Rectal smooth muscle tissue (tissue), 1 donor: ENCODE measurements around the gene TOMM20.
"Not testable (repeated sequence)": the region's sequence is repeated elsewhere in the genome, so short reads cannot be mapped to it uniquely, and the experiment has no call there.

Experiments used
- H3K27ac ChIP-seq: one replicate; pipeline ENCODE4 v1.7.0; 2013; ENCODE audit warnings: low read depth, low read length, inconsistent platforms
- H3K27me3 ChIP-seq: one replicate; pipeline ENCODE4 v1.7.0; 2013; ENCODE audit warnings: low read length; ENCODE audit not compliant: control insufficient read depth, insufficient read depth
- H3K36me3 ChIP-seq: one replicate; pipeline ENCODE4 v1.7.0; 2013; ENCODE audit warnings: low read length; ENCODE audit not compliant: control insufficient read depth, insufficient read depth
- H3K4me1 ChIP-seq: one replicate; pipeline ENCODE4 v1.7.0; 2013; ENCODE audit warnings: low read length; ENCODE audit not compliant: control insufficient read depth, insufficient read depth
- H3K4me3 ChIP-seq: one replicate; pipeline ENCODE4 v1.7.0; 2013; ENCODE audit warnings: low read length
- H3K9ac ChIP-seq: one replicate; pipeline ENCODE4 v1.7.0; 2013; ENCODE audit warnings: low read length

TOMM20 gene

GRCh38 chr1:235108185-235108593, 20.4 kb downstream of the TOMM20 start:
- Histone ChIP-seq H3K27ac (no peak overlapping the region), H3K36me3 (peaks cover 9% of the 10 kb centered on the region), H3K4me3 (no peak overlapping the region), H3K9ac (no peak overlapping the region), H3K27me3 (no peaks in the 10 kb centered on the region), H3K4me1 (no peaks in the 10 kb centered on the region)

- Histone ChIP-seq H3K9ac (no peak overlapping the region), H3K4me3 (no peak overlapping the region), H3K27me3 (no peaks in the 10 kb centered on the region), H3K4me1 (peaks cover 2% of the 10 kb centered on the region), H3K36me3 (peaks cover 7% of the 10 kb centered on the region), H3K27ac (no peak overlapping the region)
Observed at GRCh38 chr1:235107368-235108184, 21.1 kb downstream of the TOMM20 start.

- Histone ChIP-seq H3K27me3 (no peaks in the 10 kb centered on the region), H3K4me3 (no peak overlapping the region), H3K9ac (no peak overlapping the region), H3K4me1 (peaks cover 2% of the 10 kb centered on the region), H3K27ac (no peak overlapping the region), H3K36me3 (peaks cover 4% of the 10 kb centered on the region)
Observed at GRCh38 chr1:235106457-235106856, 22.2 kb downstream of the TOMM20 start.

- no peak overlapping the region for H3K27ac ChIP-seq
- H3K4me1 ChIP-seq: peaks cover 2% of the 10 kb centered on the region
- H3K27me3 ChIP-seq: no peaks in the 10 kb centered on the region
- no peak overlapping the region for H3K4me3 ChIP-seq
- H3K36me3 ChIP-seq: peaks cover 4% of the 10 kb centered on the region
- H3K9ac ChIP-seq: no peak overlapping the region
Observed at GRCh38 chr1:235105051-235106043, 23.3 kb downstream of the TOMM20 start.

GRCh38 chr1:235102993-235103411, 25.6 kb downstream of the TOMM20 start:
- Histone ChIP-seq H3K36me3 (no peaks in the 10 kb centered on the region), H3K27ac (no peak overlapping the region)

GRCh38 chr1:235102259-235102582, 26.4 kb downstream of the TOMM20 start:
- H3K27me3 ChIP-seq: no peaks in the 10 kb centered on the region
- peaks cover 2% of the 10 kb centered on the region for H3K4me1 ChIP-seq
- H3K9ac ChIP-seq: no peak overlapping the region
- H3K4me3 ChIP-seq: no peak overlapping the region
- H3K36me3 ChIP-seq: no peaks in the 10 kb centered on the region
- no peak overlapping the region for H3K27ac ChIP-seq

More at GRCh38 chr1:235102993-235103411, 25.6 kb downstream of the TOMM20 start:
- Histone ChIP-seq H3K4me3 (no peak overlapping the region), H3K27me3 (no peaks in the 10 kb centered on the region), H3K4me1 (peaks cover 2% of the 10 kb centered on the region), H3K9ac (no peak overlapping the region)

- no peak overlapping the region for H3K27ac ChIP-seq
- H3K36me3 ChIP-seq: no peaks in the 10 kb centered on the region
- H3K4me3 ChIP-seq: no peak overlapping the region
- no peak overlapping the region for H3K9ac ChIP-seq
- peaks cover 2% of the 10 kb centered on the region for H3K4me1 ChIP-seq
- H3K27me3 ChIP-seq: no peaks in the 10 kb centered on the region
Observed at GRCh38 chr1:235101558-235102258, 26.9 kb downstream of the TOMM20 start.

GRCh38 chr1:235100194-235100772, 28.4 kb downstream of the TOMM20 start:
- Histone ChIP-seq H3K9ac (no peak overlapping the region), H3K27me3 (no peaks in the 10 kb centered on the region), H3K4me3 (no peak overlapping the region), H3K27ac (no peak overlapping the region), H3K4me1 (peaks cover 2% of the 10 kb centered on the region), H3K36me3 (no peaks in the 10 kb centered on the region)

GRCh38 chr1:235098991-235099390, 29.6 kb downstream of the TOMM20 start:
- Histone ChIP-seq H3K27me3 (no peaks in the 10 kb centered on the region), H3K9ac (no peak overlapping the region), H3K4me1 (peaks cover 2% of the 10 kb centered on the region), H3K4me3 (no peak overlapping the region), H3K27ac (no peak overlapping the region), H3K36me3 (no peaks in the 10 kb centered on the region)

GRCh38 chr1:235098547-235098946, 30.1 kb downstream of the TOMM20 start:
- Histone ChIP-seq H3K4me3 (no peak overlapping the region), H3K9ac (no peak overlapping the region), H3K4me1 (peaks cover 3% of the 10 kb centered on the region), H3K27me3 (no peaks in the 10 kb centered on the region), H3K36me3 (no peaks in the 10 kb centered on the region), H3K27ac (no peak overlapping the region)

GRCh38 chr1:235097501-235097900, 31.1 kb downstream of the TOMM20 start:
- H3K27me3 ChIP-seq, H3K27ac ChIP-seq, H3K4me1 ChIP-seq, H3K4me3 ChIP-seq, H3K9ac ChIP-seq, H3K36me3 ChIP-seq: not testable (repeated sequence)
